GM10248 (cell line): ENCODE measurements around the gene COL4A2.

Experiments used
- CTCF ChIA-PET: fragments of 300-600 bp; sonication (Branson Sonifier 250); formaldehyde crosslinking; extraction: SDS; loops from one replicate; lab custom pipeline; 2021; ENCODE audit warnings: antibody characterized with exemption; lab: Yijun Ruan, JAX
- POLR2A ChIA-PET: fragments of 350-650 bp; sonication (Branson Sonifier 250); formaldehyde crosslinking; extraction: SDS; loops from one replicate; lab custom pipeline; 2020; ENCODE audit warnings: antibody characterized with exemption; lab: Yijun Ruan, JAX
- DNase-seq: peaks from one replicate; pipeline ENCODE4 v3.0.0; 2012; ENCODE audit errors: extremely low spot score
- CTCF ChIP-seq: IDR thresholded peaks from 2 replicates; pipeline ENCODE4 v1.5.1; 2012; ENCODE audit warnings: mild to moderate bottlenecking, low read depth; ENCODE audit errors: extremely low read depth, missing control alignments, control extremely low read depth

COL4A2 gene

GRCh38 chr13:110419381-110419791 is 112.3 kb downstream of the COL4A2 start:
- DNase-seq, result no peak
- POLR2A ChIA-PET, result no interaction called here
- CTCF ChIA-PET, result no interaction called here
- no peak for TF ChIP-seq CTCF

DNA sequence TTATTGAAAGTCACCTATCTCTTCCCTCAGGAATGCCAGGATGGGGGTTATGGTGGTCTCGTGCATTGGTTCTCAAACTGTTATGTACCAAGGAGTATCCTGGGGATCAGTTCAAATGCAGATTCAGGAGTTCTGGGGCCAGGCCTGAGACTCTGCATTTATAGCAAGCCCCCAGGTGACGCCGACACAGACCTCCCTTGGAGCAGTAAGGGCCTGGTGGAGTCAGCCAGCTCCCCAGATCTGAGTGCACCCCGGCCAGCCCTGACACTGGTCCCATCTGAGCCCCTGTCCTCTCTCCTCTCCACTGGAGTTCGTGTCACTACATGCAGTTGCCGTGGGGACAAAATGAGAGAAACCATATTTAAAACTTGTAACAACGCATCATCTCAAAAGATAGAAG is 112.9 kb downstream of the COL4A2 start:
- no peak for DNase-seq
- POLR2A ChIA-PET, result no interaction called here
- no peak for TF ChIP-seq CTCF
- CTCF ChIA-PET, result interaction anchor here (1.0 to 3.6 kb wide), 3 partner anchors 9 to 50 kb away, joined by 3 to 27 read pairs (median 3); no protein-coding TSS in a partner anchor

GRCh38 chr13:110420626-110421025 is 113.5 kb downstream of the COL4A2 start:
- POLR2A ChIA-PET, result no interaction called here
- DNase-seq, result no peak
- no peak for TF ChIP-seq CTCF
- CTCF ChIA-PET, result interaction anchor here (1.0 to 3.6 kb wide), 3 partner anchors 9 to 51 kb away, joined by 3 to 27 read pairs (median 3); no protein-coding TSS in a partner anchor

GRCh38 chr13:110421061-110421460 is 114.0 kb downstream of the COL4A2 start:
- CTCF ChIA-PET, result interaction anchor here (3.6 kb wide), 1 partner anchor 10 kb away, joined by 27 read pairs; no protein-coding TSS in a partner anchor
- DNase-seq, result no peak
- TF ChIP-seq CTCF, result no peak
- POLR2A ChIA-PET, result no interaction called here

DNA sequence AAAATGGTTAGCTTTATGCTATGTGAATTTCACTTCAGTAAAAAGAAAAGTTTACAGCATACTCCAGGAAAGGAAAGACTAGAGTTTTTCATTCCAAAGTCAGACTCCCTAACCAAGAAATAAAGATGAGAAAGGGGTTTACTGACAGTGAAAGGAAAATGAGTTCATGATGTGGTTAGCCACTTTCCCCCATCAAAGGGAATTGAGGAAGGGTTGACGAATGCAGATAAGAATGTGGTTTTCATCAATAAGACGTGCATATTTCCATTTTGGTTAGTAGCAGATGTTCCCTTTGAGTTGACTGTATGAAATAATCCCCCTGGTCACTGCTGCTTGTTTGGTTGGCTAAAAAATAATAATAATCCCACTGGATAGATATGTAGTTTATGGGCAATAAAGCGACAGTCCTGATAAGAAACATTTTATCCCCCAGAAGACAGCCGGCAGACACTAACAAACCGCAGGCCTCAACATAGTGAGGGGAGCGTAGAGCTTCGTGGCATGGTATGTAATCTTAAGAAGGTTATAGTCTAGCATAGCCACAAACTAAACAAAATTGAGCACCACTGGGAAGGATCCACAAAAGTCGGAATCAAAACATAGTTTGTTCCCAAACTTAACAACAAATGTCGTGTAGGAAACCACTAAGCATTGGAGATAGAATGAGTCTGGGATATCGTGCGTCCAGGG is 114.8 kb downstream of the COL4A2 start:
- DNase-seq, result no peak
- ChIA-PET POLR2A (no interaction called here), CTCF (interaction anchor here (0.9 to 3.6 kb wide), 4 partner anchors 11 to 200 kb away, joined by 3 to 27 read pairs (median 4); no protein-coding TSS in a partner anchor)
- no peak for TF ChIP-seq CTCF

- POLR2A ChIA-PET, result interaction anchor here (0.6 kb wide), 1 partner anchor 770 kb away, joined by 4 read pairs; no protein-coding TSS in a partner anchor
- CTCF ChIA-PET, result interaction anchor here (0.9 to 3.6 kb wide), 5 partner anchors 12 to 201 kb away, joined by 3 to 27 read pairs (median 4); no protein-coding TSS in a partner anchor
- no peak for DNase-seq
- no peak for TF ChIP-seq CTCF
Observed at GRCh38 chr13:110422913-110423688, 116.0 kb downstream of the COL4A2 start.
